NCI-H2081 treated with DMSO at 0.1 percent for 48 hours (cell line): Measurements from ENCODE around the gene HDAC4.

Source experiments
- DNase-seq: peaks from one replicate; lab custom pipeline; 2025; lab: John Stamatoyannopoulos, UW

HDAC4 gene

DNA sequence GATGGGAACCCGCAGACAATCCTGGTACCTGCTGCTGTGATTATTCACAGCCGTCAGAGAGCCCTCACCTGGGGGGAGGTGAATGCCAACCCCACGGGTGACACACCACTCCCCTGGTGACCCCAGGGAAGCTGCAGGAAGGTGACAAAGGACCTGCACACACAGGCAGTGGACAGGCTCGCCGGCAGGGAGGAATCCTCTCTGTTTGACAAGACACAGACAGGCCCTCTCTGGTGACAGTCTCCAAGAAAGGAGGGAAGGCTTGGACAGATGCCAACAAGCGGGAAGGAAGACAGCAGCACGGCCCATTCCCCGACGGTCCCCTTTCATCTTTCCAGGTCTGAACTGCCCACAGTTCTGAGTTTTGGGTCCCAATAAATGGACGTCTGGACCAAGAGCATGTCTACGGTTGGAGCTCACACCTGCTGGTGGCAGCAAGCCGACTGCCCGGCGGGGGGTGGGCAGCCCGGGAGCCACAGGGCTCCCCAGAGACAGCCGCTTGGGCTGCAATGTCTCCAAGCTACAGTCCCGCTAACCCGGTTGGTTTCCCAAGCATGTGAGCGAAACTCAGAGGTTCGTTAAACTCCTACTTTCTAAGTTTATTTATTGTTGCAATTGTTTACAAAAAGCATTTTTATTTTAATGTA is 31.8 kb downstream of the HDAC4 start:
- DNase-seq = no peak

DNA sequence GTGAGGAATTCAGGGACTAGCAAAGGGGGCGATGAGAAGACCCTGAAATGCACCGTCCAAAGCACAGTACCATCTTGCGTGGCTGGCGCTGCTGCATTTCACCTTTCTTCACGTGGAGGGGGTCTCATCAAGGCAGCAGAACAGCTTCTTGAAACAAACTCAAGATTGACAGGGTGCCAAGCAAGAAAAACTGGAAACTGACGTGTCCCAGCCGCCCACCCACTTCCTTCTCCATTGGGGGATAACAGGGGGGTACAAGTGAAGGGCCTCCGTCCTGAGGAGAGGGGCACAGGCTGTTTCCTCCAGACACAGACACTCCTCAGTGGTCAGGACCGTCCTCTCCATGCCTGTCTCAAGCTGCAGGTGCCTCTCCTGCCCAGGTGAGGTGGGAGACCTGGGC is 32.5 kb downstream of the HDAC4 start:
- no peak for DNase-seq

DNA sequence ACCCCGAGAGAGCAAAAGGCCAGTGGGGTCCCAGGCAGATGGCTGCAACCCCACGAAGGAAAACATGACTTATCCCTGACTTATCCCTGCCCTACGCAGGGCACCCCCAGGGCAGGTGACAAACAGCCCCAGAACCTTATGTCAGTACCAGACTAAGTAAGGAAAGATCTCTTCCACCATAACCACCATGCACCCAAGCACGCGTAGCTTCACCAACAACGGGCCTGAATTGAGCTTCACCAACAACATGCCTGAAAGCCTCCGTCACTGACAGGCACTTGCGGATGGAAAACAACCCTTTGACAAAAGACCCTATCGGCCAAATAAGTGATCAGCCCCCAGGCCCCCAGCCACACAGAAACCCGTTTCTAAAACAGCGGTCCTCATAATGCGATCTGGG is 34.1 kb downstream of the HDAC4 start:
- DNase-seq = no peak

DNA sequence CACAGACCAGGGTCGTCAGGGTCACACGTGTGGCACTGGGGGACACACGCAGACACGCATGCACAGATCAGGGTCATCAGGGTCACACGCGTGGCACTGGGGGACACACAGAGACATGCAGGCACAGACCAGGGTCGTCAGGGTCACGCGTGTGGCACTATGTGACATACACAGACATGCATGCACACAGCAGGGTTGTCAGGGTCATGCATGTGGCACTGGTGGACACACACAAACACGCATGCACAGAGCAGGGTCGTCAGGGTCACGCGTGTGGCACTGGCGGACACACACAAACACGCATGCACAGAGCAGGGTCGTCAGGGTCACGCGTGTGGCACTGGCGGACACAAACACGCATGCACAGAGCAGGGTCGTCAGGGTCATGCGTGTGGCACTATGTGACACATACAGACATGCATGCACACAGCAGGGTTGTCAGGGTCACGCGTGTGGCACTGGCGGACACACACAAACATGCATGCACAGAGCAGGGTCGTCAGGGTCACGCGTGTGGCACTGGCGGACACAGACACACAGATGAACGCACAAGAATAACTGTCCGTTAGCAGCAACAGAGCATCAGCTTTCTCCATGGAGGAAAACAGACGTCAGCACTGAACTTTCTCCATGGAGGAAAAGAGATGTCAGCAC is 34.9 kb downstream of the HDAC4 start:
- DNase-seq = no peak

DNA sequence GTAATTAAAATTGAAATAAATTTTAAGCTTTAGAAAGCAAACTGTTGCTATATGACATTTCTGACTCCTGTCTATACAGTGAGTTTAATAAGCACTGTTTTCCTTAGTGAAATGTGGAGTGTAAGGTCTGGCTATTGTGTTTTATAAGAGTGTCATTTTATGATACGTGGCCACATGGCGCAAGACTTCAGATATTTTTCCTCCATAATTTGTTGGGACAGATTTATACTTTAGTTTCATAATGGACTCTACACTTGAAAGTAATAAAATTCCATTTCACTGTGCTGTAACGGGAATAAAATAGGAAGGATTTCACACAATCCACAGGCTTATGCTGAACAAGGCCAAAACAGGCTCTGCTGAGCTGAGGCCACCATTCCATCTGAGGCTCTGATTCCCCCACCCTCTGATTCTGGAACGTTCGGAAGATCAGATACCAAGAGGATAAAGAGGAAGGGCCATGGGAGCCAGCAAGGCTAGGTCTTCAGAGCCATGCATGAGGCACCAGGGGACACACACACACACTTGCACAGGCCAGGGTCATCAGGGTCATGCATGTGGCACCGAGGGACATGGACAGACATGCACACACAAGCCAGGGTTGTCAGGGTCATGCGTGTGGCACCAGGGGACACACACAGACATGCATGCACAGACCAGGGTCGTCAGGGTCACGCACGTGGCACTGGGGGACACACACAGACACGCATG is 35.6 kb downstream of the HDAC4 start:
- DNase-seq = no peak

DNA sequence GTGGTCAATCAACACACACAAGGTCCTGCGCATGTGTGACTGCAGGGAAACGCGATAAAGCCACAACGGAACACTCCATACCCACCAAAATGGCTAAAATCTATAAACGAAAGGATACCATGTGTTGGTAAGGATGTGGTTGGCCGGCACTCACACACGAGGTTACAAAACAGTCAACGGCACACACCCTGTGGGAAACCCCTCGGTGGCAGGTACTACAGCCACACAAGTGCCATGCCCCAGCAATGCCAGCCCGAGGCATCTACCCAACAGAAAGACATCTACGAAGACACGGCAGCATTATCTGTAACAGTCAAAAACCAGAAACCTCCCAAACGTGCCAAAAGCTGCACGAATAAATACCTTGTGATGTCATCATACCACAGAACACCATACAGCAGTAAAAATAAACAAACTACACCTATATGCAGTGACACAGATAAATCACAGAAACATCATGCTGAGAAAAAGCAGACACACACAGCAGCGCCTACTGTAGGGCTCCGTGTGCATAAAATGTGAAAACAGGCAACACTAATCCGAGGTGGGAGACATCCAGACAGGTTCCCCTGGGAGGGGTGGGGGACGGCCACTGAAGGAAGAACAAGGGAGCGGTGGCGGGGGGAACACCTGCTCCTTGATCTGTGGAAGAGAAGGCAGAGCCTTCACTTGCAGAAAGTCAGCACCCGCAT is 36.7 kb downstream of the HDAC4 start:
- no peak for DNase-seq

DNA sequence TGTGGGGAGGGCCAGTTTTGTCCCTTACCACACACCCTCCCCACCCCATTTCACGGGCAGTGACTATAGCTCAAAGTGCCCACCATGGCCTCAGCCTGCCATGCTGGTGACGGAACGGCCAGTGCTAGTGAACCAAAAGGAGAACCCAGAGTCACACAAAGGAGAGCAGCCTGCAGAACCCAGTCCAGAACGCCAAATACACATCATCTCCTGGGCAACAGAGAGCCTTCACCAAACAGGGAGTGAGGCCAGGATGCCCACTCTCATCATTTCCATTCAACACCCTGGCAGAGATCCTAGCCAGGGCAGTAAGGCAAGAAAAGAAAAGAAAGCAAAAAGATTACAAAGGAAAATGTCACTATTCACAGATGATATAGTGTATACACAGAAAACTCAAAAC is 38.3 kb downstream of the HDAC4 start:
- no peak for DNase-seq

DNA sequence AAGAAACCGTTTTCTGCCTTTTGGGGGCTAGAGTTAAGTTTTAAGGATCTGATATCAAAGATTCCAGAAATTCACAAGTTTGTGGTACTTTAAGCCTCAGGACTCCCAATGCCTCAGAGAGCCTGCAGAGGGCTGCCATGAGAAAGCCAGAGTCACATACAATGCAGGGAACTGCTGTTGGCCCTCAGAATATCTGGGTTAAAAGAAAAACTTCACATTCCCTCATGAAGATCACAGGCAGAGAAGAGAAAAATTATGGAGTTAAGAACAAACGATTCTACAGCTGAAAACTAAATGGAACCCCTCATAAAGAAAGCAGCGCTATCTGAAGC is 39.5 kb downstream of the HDAC4 start:
- no peak for DNase-seq

DNA sequence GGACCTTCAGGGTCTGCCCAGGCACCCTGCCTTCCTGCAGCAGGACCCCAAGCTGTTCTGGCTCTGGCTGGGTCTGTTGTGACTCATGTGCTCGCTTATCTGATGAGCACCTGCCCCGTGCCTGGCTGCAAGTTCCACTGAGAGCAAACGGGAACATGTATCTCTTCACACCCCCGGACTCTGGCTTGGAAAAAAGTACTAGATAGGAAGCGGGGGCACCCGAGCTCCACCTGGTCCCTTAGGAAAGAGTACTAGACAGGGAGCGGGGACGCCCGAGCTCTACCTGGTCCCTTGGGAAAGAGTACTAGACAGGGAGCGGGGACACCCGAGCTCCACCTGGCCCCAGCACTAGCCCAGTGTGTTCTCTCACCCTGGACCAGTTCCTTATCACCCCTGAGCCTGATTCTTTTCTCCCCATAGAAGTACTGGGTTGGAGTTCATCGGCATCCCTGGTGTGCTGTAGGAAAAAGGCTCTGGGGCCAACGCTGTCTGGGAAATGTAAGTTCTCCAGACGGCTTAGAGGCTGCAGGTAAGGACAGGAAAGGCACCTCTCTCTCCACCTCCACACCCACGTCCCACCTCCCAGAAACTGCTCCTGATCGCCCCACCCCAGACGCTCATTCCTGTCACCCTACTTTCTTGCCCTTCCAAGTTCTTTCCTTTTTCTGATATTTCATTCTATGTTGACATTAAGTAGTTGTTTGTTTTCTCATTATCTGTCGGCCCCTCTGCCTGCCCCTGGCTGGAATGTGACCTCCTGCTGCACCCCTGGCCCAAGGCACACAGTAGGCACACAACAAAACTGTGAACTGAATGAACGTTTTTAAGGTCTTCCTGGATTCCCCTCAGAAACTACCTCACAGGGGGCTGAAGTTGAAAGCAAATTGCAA is 40.2 kb downstream of the HDAC4 start:
- DNase-seq = no peak

DNA sequence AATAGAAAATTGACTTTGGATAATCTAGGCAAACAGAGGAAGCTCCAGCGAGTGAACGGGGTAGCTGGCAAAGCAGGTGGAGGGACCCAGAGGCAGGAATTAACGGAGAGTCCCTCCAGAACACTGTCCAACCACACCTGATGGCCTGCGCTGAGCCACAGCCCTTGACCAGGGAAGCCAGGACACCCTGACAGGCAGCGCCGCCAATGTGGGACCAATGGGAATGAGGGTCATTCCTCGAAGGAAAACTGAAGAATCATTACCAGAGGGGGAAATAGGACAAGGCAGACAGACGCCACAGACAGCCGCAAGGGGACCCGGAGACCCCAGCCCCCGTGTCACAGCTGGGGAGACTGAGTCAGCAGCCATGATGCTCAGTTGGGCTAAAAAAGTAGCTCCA is 40.8 kb downstream of the HDAC4 start:
- no peak for DNase-seq

DNA sequence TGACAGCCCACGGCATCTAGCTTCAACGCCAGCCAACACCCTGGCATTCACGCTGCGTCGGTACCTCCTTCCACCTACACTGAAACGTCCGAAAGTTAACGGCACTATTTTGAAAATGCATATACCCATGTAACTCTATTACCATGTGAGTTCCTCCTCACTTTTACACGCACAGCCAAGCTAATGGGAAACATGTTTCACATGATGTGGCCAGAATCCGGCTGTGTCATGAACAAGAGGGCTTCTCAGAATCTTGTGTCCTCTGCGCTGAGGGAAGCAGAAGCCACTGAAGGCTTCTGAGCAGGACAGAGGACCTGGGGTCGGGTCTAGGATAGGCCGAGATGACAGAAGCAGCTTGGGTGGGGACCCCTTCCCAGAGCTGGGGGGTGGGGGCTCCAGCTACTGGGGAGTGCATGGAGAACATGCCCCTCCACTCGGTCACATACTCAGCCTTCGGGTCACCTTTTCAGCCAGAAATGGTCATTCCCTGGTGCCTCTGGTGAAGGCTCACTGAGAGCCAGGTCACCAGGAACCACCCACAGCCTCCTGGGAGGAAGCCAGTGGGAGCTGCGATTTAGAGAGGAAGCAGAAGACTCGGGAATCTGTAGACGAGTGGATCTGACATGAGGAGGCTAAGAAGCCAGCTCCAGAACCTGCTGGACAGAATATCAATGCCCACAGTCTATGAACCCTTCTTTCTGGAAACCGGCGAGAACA is 41.5 kb downstream of the HDAC4 start:
- no peak for DNase-seq

DNA sequence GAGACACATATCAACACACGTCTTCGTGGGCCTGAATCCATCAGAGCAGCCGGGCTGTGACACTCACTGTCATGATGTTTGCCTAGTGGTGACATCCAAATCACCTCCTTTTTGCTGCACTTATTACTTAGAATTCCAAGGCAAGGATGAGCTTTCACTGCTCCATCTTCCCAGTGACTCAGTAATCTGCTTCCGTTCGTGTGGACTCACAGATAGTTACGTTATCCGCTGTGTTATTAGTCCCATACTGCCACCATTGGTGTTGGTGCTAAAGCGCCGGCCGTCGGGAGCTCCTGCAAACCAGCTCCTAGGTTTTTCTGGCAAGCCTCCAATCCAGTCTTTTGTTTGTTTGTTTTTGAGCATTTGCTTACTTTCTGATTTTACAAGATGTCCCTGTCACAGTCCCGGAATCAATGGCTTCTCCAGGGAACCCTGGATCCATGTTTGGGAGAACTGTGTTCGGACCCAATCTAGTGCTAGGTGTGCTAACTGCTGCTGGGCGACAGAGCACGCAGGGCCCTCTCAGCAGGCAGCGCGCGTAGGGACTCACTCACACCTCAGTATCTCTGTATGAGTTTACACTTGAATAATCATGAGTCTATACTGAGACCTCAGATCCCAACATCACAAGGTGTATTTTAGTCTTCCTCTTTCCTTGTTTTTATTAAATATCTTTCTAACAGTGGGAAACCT is 42.6 kb downstream of the HDAC4 start:
- no peak for DNase-seq

DNA sequence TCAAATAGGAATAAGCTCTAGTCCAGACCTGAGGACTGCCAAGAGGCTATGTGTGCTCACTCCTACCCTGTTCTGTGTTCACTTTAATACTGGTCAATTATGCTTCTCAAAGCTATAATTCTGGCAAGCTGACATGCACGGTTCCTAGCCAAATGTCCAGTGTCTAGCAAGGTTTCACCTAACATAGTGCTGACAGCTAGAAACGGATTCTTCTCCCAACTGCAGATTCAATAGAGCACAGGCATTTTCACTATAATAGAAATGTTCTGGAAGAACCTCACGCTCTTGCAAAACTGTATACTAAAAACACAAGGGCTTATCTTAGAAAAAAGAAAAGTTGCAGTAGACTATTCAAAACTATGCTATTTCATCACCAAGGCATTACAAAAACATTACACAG is 45.1 kb downstream of the HDAC4 start:
- DNase-seq = no peak

DNA sequence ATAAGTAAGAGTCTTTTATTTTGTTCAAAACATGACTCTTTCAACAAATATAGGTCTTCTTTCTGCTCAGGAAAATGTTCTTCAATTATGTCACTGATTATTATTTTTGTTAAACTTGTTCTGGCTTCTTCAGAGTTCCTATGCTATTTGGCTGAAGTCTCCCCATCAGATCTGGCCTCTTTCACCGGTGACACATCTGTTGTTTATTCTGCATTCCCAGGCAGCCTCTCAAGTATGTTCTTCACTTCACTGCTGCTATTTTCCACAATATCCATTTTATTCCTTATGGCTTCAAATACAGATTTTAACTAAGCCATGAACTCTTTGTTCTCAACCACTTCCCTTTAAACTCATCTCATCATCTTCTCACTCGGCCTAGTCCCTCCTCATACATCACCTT is 45.7 kb downstream of the HDAC4 start:
- DNase-seq = no peak

DNA sequence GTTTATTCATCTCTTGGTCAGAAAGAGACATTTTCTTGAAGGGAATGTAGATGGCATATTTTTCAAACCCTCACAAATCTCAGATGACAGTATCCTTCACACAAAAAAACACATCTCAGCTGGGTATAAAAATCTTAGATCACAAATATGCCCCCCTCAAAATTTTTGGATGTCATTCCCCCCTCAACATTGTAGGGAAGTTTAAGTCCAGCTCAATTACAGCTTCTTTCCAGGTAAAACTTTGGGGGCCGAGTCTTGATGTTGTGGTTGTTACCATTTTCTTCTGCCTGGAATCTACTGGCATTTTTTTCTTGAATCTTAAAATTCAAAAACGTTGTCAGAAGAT is 46.1 kb downstream of the HDAC4 start:
- no peak for DNase-seq

DNA sequence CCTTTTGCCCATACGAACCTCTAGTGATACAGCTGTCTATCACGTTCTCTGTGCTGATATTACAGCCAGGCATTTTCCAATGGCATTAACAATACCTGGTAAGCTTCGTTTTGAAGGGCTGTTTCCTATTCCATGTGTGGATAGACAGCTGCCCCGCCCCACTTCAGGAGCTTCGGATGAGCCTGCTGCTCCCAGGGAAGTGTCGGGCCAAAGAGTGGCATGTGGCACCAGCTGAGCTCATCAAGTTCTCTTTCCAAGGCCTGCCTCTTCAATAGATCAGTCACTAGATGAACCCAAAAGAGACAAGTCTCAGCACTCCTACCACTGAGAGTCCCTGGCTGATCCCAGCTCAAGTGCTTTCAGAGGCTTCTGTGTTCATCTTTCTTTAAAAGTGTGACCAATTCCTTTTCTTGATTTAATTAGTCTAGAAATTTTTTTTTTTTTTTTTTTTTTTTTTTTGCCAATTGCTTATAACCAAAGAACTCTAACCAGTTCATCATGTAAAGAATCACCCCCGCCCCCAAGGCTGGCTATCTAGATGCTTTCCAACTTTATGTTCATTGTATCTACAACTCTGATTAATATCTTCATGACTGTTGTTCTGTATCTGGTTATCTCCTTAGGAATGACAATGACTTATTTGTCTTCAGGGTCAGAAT is 46.6 kb downstream of the HDAC4 start:
- no peak for DNase-seq

DNA sequence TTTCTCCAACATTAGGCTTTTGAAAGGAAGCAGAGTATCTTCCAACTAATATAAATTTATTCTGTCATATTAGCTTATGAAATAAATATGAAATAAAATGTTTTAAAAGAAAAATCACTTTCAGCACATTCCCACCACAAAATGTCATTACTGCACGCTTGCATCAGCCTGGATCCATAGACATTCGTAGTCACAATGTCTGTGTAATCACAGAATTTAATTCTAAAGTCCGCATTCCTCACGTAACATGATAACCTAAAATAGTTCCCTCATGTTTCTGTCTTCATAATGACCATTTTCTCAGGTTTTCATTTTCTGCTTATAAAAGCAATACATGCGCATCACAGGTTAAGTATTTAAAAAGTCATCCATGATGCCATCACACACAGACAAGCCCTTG is 47.1 kb downstream of the HDAC4 start:
- DNase-seq = no peak

DNA sequence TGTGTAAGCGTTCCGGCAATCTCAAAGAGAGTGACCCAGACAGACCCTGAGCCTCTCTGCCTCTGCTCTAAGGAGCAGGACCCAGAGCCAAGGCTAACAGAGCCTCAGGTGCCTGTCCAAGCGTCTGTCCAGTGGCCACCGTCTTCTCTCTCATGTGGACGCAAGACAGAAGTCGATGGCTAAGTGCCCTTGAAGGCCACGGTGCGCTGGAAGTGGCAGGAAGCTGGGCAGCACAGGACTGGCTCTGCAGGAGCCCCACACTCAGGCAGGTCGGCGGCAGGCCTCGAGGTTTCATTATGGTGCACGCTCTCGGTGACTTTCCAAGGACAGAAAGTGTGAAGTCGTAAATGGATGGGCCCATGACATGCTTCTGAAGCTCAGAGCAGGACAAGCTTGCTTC is 49.1 kb downstream of the HDAC4 start:
- DNase-seq = no peak

DNA sequence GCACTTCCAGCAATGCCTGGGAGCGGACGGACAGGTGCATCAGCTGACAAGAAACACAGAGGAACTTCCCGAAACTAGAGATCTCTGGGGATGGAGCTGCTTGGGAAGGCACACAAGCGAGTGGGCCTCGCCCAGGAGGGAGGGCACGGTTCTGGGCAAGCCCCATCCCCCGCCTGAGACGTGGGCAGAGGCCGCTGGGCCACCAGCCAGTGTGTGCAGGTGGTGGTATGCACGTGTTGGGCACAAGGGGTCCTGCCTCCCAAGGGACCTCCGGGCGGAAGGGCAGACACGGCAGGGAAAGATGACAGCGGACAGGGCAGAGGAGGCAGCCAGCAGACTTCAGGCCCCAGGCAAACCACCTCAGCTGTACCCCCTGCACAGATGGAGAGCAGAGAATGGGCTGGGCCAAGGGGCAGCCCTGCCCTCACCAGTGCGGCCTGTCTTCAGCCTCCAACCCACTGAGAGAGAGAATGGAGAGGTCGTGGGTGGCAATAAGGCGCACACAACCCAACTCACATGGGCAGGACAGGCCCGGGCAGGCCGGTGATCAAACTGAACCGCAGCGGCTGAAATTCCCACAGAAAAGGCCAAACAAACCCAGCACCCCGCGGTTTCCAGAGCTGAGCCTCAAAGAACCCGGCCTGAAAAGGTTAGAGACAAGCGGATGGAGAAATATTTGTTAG is 51.2 kb downstream of the HDAC4 start:
- DNase-seq = no peak
